ENCODE data around the gene C16orf74. TPM values are rescaled to one million over a fixed set of nuclear protein-coding genes. Genes with fewer than 3 reads are reported as not detected.

The C16orf74 gene
- total and polyA plus RNA-seq, 7 donors = 0.60 to 8.3 (median 1.4) TPM; not detected in 1

GRCh38 chr16:85704011-85704410 is 46.9 kb downstream of the C16orf74 start:
- Histone ChIP-seq H3K36me3 (no peaks in the 10 kb centered on the region), H3K4me1 (no peaks in the 10 kb centered on the region), H3K27me3 (no peaks in the 10 kb centered on the region), H3K9me3 (no peaks in the 10 kb centered on the region), H3K27ac (no peak overlapping the region), H3K4me3 (no peak overlapping the region)
- WGBS, 2 donors = 89 to 94% methylated on average over 11 of the region's 11 CpGs
- TF ChIP-seq EP300 (IDR thresholded peaks at IDR 0.05) = no peak
- TF ChIP-seq POLR2A (IDR thresholded peaks at IDR 0.05) = no peak
- no peak for TF ChIP-seq POLR2AphosphoS5 (IDR thresholded peaks at IDR 0.05)
- TF ChIP-seq, protein P1, sequence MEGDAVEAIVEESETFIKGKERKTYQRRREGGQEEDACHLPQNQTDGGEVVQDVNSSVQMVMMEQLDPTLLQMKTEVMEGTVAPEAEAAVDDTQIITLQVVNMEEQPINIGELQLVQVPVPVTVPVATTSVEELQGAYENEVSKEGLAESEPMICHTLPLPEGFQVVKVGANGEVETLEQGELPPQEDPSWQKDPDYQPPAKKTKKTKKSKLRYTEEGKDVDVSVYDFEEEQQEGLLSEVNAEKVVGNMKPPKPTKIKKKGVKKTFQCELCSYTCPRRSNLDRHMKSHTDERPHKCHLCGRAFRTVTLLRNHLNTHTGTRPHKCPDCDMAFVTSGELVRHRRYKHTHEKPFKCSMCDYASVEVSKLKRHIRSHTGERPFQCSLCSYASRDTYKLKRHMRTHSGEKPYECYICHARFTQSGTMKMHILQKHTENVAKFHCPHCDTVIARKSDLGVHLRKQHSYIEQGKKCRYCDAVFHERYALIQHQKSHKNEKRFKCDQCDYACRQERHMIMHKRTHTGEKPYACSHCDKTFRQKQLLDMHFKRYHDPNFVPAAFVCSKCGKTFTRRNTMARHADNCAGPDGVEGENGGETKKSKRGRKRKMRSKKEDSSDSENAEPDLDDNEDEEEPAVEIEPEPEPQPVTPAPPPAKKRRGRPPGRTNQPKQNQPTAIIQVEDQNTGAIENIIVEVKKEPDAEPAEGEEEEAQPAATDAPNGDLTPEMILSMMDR (IDR thresholded peaks at IDR 0.05) = no peak
- DNase-seq = no peak
- intact Hi-C loops (cut with DNase I) = no loop called here

GRCh38 chr16:85699628-85700027 is 51.3 kb downstream of the C16orf74 start:
- intact Hi-C loops (cut with DNase I) = no loop called here
- Histone ChIP-seq H3K4me1 (no peaks in the 10 kb centered on the region), H3K36me3 (no peaks in the 10 kb centered on the region), H3K4me3 (no peak overlapping the region), H3K9me3 (no peaks in the 10 kb centered on the region), H3K27ac (no peak overlapping the region), H3K27me3 (peaks cover 0 to 27% (median 13%) of the 10 kb centered on the region in 3 donors)
- DNase-seq = no peak
- WGBS, 2 donors = 81 to 82% methylated on average over 7 of the region's 7 CpGs
- no peak for TF ChIP-seq EP300 (IDR thresholded peaks at IDR 0.05)
- no peak for TF ChIP-seq POLR2A (IDR thresholded peaks at IDR 0.05)
- TF ChIP-seq, protein P1 (IDR thresholded peaks at IDR 0.05) = no peak
- no peak for TF ChIP-seq POLR2AphosphoS5 (IDR thresholded peaks at IDR 0.05)

DNA sequence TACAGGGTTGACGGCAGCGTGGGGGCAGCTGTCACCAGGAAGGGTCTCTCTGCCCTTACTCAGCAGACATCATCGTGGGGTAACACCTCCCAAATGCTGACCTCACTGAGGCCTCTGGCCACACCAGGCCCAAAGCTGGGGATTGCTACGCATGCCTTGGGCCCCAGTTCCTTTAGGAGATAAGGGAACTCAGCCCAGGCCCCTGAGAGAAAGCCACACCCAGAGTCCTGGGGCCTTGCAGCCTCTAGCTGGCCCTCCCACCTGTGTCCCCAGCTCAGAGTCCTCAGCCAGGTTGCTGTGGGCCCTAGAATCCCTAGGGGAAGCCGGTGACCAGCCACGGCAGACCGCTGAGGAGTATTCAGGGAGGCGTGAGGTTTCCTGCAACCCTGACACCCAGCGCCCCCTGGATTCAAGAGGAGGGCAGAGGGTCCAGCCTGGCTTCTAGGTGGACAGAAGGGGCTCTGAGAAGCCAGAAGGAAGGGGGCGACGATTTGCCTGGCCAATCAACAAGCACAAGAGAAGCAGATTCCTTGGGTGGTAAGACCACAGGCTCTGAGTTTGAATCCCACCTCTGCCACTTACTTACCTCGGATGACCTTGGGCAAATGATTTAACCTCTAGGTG is 51.8 kb downstream of the C16orf74 start:
- Histone ChIP-seq H3K9me3 (no peaks in the 10 kb centered on the region), H3K36me3 (no peaks in the 10 kb centered on the region), H3K4me3 (no peak overlapping the region), H3K27me3 (peaks cover 0 to 28% (median 13%) of the 10 kb centered on the region in 3 donors), H3K4me1 (no peaks in the 10 kb centered on the region), H3K27ac (no peak overlapping the region)
- intact Hi-C loops (cut with DNase I) = no loop called here
- no peak for TF ChIP-seq POLR2A (IDR thresholded peaks at IDR 0.05)
- no peak for TF ChIP-seq POLR2AphosphoS5 (IDR thresholded peaks at IDR 0.05)
- TF ChIP-seq, protein P1 (IDR thresholded peaks at IDR 0.05) = no peak
- no peak for TF ChIP-seq EP300 (IDR thresholded peaks at IDR 0.05)
- no peak for DNase-seq
- WGBS, 2 donors = 80 to 88% methylated on average over 12 of the region's 12 CpGs

DNA sequence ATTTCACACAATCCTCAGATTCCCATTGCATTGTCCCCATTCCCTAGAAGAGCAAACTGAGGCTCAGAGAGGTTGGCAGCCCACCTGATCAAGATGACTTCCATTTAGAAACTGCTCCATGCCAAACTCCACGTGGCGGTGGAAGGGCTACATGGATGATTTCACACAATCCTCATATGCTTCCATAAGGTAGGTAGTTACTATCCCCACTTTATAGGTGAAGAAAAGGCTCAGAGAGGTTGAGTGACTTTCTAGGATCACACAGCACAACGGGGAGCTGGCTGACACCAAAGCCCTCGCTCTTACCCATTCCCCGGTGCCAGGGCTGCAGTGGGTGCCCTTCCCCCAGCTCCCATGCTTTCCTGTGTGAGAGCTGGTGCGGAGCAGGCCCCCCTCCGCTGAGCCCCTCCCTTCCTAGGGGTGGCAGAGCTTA is 52.4 kb downstream of the C16orf74 start:
- TF ChIP-seq, protein P1 (IDR thresholded peaks at IDR 0.05) = no peak
- TF ChIP-seq EP300 (IDR thresholded peaks at IDR 0.05) = no peak
- TF ChIP-seq POLR2A (IDR thresholded peaks at IDR 0.05) = no peak
- intact Hi-C loops (cut with DNase I) = no loop called here
- no peaks in the 10 kb centered on the region for H3K9me3 ChIP-seq
- no peak for DNase-seq
- H3K36me3 ChIP-seq = no peaks in the 10 kb centered on the region
- no peak overlapping the region for H3K27ac ChIP-seq
- peaks cover 0 to 28% (median 13%) of the 10 kb centered on the region in 3 donors for H3K27me3 ChIP-seq
- H3K4me3 ChIP-seq = no peak overlapping the region
- H3K4me1 ChIP-seq = no peaks in the 10 kb centered on the region
- WGBS, 2 donors = 88% methylated on average over 7 of the region's 7 CpGs

GRCh38 chr16:85697431-85697830 is 53.5 kb downstream of the C16orf74 start:
- WGBS, 2 donors = 66 to 83% methylated on average over 14 of the region's 14 CpGs
- DNase-seq = no peak
- Histone ChIP-seq H3K36me3 (no peaks in the 10 kb centered on the region), H3K9me3 (no peaks in the 10 kb centered on the region), H3K27ac (no peak overlapping the region), H3K4me1 (no peaks in the 10 kb centered on the region), H3K27me3 (peaks cover 0 to 28% (median 13%) of the 10 kb centered on the region in 3 donors), H3K4me3 (no peak overlapping the region)
- intact Hi-C loops (cut with DNase I) = no loop called here
- TF ChIP-seq EP300 (IDR thresholded peaks at IDR 0.05) (no peak), POLR2A (IDR thresholded peaks at IDR 0.05) (no peak), POLR2AphosphoS5 (IDR thresholded peaks at IDR 0.05) (no peak)
- TF ChIP-seq, protein P1 (IDR thresholded peaks at IDR 0.05) = no peak
